T-helper 2 cell treated with Interferon-gamma antibody and Interleukin-4, amounts not matched to agents 100 ng/mL and 5 ng/mL, for 36 hours (primary cell): ENCODE results near the gene POLR1B. TPM values are rescaled to one million over a fixed set of nuclear protein-coding genes. Genes with fewer than 3 reads are reported as not detected.
"Not testable (repeated sequence)": the region's sequence is repeated elsewhere in the genome, so short reads cannot be mapped to it uniquely, and the experiment has no call there.

Experiments used
- intact Hi-C: fragments of 100-400 bp; cut with micrococcal nuclease; formaldehyde crosslinking; loops from one replicate; pipeline ENCODE4 v1.15.1; 2023
- total RNA-seq: library from RNA; stranded (reverse); gene quantifications from 2 replicates; pipeline ENCODE4 v1.2.3, GENCODE V29; 2022

The POLR1B gene
- total RNA-seq, 1 donor from 2014 or later = 46.9 TPM

- intact Hi-C loops = no loop called here
These were observed 3.0 kb upstream of the POLR1B start for GRCh38 chr2:112539306-112539705.

- intact Hi-C loops = loop anchor here (5.0 kb wide), 4 partner anchors 91 to 354 kb away; partner anchors contain the start of genes ZC3H6 and ZC3H8
These were observed 1.4 kb upstream of the POLR1B start for GRCh38 chr2:112540906-112541305.

GRCh38 chr2:112541315-112542122 lies 746 bp upstream of the POLR1B start:
- intact Hi-C loops = loop anchor here (1.0 to 5.0 kb wide), 7 partner anchors 43 to 487 kb away; partner anchors contain the start of genes CHCHD5, TMEM87B, ZC3H6 and ZC3H8

DNA sequence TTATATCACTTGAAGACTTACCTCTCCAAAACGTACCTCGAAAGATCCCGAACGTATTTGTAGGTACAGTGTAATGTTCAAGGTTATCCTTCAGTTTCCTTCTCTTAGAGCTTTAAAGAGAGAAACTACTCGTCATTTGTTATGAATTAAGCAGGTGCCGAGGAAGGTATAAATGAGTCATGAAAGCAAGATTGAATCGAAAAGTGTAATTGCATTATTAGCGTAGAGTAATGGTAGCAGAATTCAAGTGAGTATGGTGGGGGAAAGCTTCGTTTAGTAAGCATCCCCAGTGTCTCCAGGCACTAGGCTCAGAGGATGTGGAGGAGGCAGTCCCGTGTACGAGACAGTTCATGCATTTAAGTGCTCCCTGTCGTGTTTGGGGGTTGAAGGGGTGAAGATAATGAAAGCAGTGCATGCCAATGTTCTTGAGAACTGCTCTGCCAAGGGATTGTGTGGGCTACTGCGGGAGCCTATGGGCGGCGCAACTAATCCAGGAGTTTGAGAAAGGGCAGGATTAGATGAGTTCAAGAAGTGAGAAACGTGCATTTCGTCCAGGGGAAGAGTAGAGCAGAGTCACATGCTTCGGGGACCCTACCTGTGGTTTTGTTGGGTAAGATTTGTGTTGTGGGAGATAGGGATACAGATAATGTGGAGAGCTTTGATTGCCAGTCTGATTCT lies 858 bp downstream of the POLR1B start:
- intact Hi-C loops = loop anchor here (1.0 to 5.0 kb wide), 7 partner anchors 41 to 488 kb away; partner anchors contain the start of genes CHCHD5, TMEM87B, ZC3H6 and ZC3H8

- intact Hi-C loops = no loop called here
These were observed 5.1 kb downstream of the POLR1B start for GRCh38 chr2:112547333-112547732.

DNA sequence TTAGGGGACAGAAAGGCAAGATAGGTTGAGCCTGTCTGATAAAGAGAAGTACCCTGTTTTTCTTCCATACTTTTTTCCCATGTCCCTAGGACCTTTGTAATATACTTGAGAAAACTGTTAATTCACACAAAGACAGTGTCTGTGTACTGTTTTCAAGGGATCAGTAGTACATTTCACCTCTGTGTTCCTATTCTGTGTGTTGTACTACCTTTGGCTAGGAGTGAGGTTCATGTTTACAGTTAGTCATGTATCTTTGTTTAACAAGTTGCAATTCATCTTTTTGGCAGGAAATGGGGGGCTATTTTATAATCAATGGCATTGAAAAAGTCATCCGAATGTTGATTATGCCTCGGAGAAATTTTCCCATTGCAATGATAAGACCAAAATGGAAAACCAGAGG lies 6.7 kb downstream of the POLR1B start:
- intact Hi-C loops = no loop called here

- intact Hi-C loops = no loop called here
These were observed 23.8 kb downstream of the POLR1B start for GRCh38 chr2:112566104-112566503.

GRCh38 chr2:112566508-112566907 lies 24.2 kb downstream of the POLR1B start:
- intact Hi-C loops = not testable (repeated sequence)

- intact Hi-C loops = no loop called here
These were observed 29.7 kb downstream of the POLR1B start for GRCh38 chr2:112572005-112572404.

GRCh38 chr2:112577756-112578155 lies 35.5 kb downstream of the POLR1B start:
- intact Hi-C loops = no loop called here

DNA sequence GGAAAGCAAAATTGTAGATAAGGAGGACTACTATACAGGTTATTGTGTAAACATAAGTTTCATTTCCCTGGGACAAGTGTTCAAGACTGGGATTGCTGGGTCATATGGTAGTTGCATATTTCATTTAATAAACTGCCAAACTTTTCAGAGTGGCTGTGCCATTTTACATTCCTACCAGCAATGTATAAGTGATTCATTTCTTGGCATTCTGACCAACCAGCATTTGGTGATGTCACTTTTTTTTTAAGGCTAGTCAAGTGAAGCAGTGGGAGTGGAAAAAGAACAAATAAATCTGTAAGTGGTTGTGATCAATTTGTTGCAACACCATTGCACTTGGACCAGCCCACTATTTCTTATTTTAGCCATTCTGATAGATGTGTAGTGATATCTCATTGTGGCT lies 37.0 kb downstream of the POLR1B start:
- intact Hi-C loops = no loop called here

DNA sequence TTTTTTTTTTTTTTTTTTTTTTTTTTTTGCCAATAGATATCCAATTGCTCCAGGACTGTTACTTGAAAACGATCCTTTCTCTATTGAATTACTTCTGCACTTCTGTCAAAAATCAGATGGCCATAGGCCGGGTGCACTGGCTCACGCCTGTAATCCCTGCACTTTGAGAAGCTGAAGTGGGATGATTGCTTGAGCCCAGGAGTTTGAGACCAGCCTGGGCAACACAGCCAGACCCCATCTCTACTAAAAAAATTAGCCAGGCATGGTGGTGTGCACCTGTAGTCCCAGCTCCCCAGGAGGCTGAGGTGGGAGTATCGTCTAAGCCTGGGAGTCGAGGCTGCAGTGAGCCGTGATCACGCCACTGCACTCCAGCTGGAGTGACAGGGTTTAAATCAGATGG lies 37.8 kb downstream of the POLR1B start:
- intact Hi-C loops = loop anchor here (5.0 kb wide), 3 partner anchors 303 to 458 kb away; partner anchors contain the start of genes ZC3H6 and ZC3H8

GRCh38 chr2:112582314-112582746 lies 40.1 kb downstream of the POLR1B start:
- intact Hi-C loops = loop anchor here (1.0 to 5.0 kb wide), 4 partner anchors 101 to 460 kb away; partner anchors contain the start of genes ZC3H6 and ZC3H8

GRCh38 chr2:112583497-112584133 lies 41.4 kb downstream of the POLR1B start:
- intact Hi-C loops = loop anchor here (1.0 to 5.0 kb wide), 9 partner anchors 41 to 529 kb away; partner anchors contain the start of genes POLR1B, SLC20A1, ZC3H6 and ZC3H8

- intact Hi-C loops = loop anchor here (1.0 to 5.0 kb wide), 9 partner anchors 40 to 530 kb away; partner anchors contain the start of genes POLR1B, SLC20A1, ZC3H6 and ZC3H8
These were observed 42.0 kb downstream of the POLR1B start, which contains the start of gene CHCHD5 for GRCh38 chr2:112584134-112584890. Gene CHCHD5 (plus strand): TSS chr2:112584609. CDS start chr2:112584648, 39 bp downstream.

GRCh38 chr2:112584891-112585250 lies 42.6 kb downstream of the POLR1B start:
- intact Hi-C loops = loop anchor here (1.0 to 5.0 kb wide), 9 partner anchors 40 to 531 kb away; partner anchors contain the start of genes POLR1B, SLC20A1, ZC3H6 and ZC3H8

DNA sequence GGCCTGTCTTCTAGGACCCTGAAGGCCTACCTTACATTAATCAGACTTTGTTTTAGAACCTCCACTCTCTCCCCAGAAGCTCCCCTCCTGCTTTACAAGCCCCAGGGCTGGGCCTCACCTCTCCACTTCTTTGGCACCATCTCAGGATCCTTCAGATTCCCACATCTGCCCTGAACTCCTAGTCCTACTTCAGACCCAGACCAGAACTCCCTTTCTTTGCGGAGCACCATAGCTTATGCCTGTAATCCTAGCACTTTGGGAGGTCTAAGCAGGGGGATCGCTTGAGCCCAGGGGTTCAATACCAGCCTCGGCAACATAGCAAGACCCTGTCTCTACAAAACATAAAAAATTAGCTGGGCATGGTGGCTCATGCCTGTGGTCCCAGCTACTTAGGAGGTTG lies 43.1 kb downstream of the POLR1B start:
- intact Hi-C loops = loop anchor here (2.0 kb wide), 1 partner anchor 39 kb away; no protein-coding TSS in a partner anchor

GRCh38 chr2:112585873-112586464 lies 43.7 kb downstream of the POLR1B start:
- intact Hi-C loops = loop anchor here (2.0 kb wide), 1 partner anchor 39 kb away; no protein-coding TSS in a partner anchor

GRCh38 chr2:112588611-112589045 lies 46.4 kb downstream of the POLR1B start:
- intact Hi-C loops = no loop called here

DNA sequence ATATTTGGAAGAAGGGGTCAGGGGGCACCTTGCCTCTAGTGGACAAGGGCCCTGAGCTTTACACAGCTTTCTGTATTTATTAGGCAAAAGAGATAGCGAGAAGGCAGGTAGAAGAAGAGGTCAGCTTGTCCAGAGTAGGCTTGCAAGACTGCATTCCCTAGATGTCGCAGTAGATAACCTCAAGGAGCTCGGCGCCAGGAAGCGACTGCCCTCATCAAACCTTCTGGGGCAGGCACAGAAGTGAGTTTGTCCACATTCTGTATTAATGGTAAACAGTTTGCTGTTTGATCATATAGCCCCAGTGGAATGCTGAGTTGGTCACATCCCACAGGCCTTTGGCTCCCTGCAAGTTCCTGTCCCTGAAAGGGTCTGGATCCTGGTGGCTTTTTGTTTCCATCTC lies 49.1 kb downstream of the POLR1B start:
- intact Hi-C loops = no loop called here
